ENCODE measurements around the gene CSGALNACT2.
A peak's percentile ranks its signal among the peaks of the same experiment; 100 is the strongest.
"Not testable (repeated sequence)": the region's sequence is repeated elsewhere in the genome, so short reads cannot be mapped to it uniquely, and the experiment has no call there.

CSGALNACT2 gene

DNA sequence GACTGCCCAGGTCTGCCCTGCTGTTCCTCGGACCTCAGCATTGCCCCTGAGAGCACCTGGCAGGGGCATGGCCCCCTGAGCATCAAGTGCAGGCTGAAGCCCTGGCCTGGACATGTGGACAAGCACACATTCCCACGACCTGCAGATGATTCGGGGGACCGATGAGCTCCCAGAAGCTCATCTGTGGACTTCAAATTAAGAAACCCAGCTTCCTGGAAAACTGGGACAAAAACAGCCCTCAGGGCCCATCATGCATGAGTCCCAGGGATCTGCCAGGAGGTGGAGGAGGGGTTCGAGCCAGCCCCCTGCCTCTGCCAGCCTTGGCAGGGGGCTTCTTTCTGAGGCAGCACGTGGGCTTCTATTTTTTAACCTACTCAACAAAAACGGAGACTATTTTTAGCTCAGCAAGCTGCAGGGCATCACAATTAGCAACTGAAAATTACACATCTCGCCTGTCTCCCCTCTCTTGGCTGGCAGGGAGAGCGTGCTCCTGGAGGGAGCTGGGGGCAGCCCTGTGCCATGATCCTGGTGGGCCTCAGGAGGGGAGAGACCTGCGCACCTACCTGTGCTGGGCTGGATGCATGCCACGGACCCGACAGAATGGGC lies 76.8 kb downstream of the CSGALNACT2 start:
- DNase-seq (ENCODE audit: low read depth in 2 of 2): no peak

- no peak for DNase-seq (ENCODE audit: low read depth in 2 of 2)
Measured at GRCh38 chr10:43215758-43216455, 77.7 kb downstream of the CSGALNACT2 start.

DNA sequence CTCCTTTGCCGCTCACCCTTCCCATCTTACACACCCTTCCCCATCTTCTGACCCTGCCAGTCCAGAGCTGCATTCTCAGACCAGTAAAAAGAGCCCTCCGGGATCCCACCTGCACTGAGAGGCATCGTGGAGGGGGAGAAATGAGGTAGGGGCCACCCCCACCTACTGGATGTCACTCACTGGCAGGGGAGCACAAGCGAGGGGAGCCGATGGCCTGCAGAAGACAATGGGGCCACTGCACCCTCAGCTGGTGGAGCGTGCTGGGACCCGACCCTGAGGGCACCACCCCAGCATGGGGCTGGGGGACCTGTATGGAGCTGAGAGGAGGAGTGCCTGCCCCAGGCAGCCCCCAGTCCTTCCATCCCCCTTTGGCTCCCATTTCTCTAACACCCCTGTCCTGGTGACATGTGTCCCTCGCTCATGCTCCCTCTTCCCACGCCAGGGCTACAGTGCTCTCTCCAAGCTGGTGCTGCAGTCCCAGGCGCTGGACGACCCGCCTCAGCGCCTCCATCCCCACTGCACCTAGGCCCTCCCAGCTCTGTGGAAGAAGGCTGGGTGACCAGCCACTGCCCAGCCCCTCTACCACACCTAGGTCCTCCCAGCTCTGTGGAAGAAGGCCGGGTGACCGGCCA lies 78.8 kb downstream of the CSGALNACT2 start:
- DNase-seq (ENCODE audit: low read depth in 2 of 2): no peak

- no peak for DNase-seq (ENCODE audit: low read depth in 2 of 2)
Measured at GRCh38 chr10:43217563-43218205, 79.4 kb downstream of the CSGALNACT2 start.

DNA sequence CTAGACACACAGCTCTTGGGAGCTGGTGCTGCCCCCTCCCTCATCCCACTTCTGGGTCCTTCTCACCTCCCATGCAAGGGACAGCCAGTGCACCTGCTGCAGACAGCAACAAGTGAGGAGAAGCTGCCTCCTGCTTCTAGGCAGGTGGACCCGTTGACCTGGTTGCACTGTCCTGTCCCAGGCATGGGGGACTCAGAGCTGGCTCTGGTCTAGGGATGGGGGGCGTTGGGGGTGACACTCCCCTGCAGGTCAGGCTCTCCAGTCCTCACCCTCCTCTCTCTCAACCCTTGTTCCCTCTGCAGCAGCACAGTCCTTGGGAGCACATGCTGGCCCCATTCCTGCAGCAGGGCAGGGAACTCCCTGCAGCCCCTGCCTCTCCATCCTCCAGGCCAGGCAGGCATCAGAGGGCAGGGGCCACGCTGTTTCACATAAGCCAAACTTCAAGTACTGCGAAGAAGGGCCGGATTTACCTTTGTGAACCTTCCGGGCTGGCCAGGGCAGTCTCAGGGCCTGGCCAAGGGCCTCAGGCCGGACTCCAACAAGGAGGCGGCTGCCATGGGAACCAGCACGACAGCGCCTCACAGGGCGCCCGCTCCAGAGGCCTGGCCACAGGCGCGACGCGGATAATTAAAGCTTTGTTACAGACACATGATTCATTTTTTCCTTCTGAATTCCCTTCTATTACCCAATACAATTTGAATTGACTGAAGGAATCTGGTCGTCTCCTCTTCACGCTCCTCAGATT lies 80.1 kb downstream of the CSGALNACT2 start:
- DNase-seq (ENCODE audit: low read depth in 2 of 2): no peak

DNA sequence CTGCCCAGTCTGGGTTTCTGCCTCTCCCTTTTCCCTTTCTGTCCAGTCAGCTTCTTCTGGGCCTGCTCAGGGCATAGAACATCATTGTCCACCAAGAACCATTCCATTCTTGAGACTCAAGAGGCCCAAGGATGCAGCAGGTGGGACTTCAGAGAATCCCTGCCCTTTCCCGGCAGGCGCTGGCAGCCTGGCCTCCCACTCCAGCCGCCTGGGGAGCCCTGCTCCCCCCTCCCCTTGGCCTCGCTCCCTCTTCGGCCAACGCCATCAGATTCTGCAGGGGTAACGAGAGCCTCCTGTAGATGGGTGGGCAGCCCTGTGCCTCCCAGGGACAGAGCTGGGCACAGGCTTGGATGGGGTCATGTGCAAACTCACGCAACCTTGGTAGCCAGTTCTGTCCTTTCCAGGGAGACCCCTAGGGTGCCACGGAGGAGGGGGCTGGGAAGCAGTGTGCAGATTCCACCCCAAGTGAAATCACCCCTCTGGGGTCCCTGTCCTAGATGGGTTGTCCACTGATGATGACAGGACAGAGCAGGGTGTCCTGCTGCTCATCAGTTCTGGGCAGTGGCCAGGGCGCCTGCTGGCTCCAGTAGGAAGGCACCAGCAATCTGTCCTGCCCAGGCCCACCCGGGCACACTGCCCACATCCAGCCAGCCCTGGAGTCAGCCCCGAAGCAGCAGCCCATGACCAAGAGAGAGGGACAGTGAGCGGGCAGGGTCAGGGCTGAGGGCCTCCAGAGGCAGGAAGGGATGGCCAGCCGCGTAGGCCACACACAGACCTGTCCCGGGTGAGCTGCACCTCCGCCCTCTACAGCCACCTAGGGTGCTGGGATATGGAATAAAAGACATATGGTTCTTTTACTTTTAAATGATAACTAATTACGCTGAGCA lies 80.9 kb downstream of the CSGALNACT2 start:
- no peak for DNase-seq (ENCODE audit: low read depth in 2 of 2)

GRCh38 chr10:43219848-43220247 lies 81.6 kb downstream of the CSGALNACT2 start:
- DNase-seq (ENCODE audit: low read depth in 2 of 2): no peak

GRCh38 chr10:43220251-43220650 lies 82.0 kb downstream of the CSGALNACT2 start:
- DNase-seq (ENCODE audit: low read depth in 2 of 2): not testable (repeated sequence)

DNA sequence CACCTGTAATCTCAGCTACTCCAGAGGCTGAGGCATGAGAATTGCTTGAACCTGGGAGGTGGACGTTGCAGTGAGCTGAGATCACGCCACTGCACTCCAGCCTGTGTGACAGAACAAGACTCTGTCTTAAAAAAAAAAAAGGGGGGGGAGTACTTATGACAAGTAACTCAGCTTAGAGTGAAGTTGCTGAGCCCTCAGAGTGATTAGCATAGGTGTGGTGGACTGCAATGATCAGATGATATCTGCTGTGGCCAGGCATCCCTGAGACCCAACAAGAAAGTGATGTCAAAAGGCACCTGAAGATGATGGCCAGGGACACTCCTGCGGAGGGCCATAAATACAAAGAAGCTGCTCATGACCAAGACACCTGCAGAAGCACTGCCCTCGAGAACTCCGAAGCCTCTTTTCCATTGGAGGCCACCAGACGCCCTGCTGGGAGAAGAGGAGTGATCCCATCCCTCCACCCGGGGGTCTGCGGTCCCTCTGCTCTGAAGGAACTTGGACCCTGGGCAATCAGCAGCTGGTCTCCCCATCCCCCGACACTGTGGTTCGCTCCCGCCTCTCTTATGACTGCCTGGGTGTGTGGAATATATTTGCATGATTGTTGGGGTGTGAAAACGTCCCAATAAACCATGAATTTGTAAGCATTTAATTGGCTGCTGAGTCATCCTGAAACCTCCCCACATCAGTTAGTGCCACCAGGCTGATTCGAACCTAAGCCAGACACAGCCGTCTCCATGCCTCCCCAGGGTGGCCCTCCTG lies 82.6 kb downstream of the CSGALNACT2 start:
- no peak for DNase-seq (ENCODE audit: low read depth in 2 of 2)

DNA sequence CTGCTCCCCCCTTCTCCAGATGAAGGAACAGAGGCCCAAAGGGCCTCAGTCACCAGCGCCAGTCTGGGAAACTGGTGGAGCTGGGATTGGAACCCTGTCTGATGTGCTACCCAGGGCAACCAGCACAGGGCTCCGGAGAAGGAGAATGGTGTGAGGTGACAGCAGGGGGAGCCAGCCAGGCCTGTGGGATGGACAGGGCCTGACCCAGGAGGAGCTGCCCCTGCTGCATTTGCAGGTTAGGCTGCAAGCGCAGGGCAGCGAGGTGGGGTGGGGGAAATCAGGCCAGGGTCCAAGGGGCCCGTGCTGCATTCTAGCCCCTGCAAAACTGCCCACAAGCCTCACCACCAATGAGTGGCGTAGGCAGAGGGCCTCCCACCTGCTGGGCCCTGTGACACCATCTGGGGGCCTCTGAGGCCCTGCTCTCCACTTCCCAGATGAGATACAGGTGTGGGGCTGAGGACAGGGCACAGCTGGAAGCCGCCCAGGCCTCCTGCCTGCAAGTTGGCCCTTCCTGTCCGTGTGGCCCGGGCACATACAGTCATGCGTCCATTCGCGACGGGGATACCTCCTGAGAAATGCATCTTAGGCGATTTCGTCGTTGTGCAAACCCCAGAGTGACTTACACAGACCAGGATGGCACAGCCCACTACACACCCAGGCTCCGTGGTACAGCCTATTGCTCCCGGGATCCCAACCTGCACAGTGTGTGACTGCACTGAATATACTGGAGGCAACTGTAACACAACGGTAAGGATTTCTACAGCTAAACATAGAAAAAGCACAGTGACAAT lies 83.4 kb downstream of the CSGALNACT2 start:
- DNase-seq (ENCODE audit: low read depth in 2 of 2): no peak

GRCh38 chr10:43222210-43222720 lies 84.0 kb downstream of the CSGALNACT2 start:
- DNase-seq (ENCODE audit: low read depth in 2 of 2): no peak

- no peak for DNase-seq (ENCODE audit: low read depth in 2 of 2)
Measured at GRCh38 chr10:43223056-43223455, 84.8 kb downstream of the CSGALNACT2 start.

- no peak for DNase-seq (ENCODE audit: low read depth in 2 of 2)
Measured at GRCh38 chr10:43224321-43224720, 86.1 kb downstream of the CSGALNACT2 start.

- DNase-seq (ENCODE audit: low read depth in 2 of 2): no peak
Measured at GRCh38 chr10:43225004-43225786, 87.0 kb downstream of the CSGALNACT2 start.

GRCh38 chr10:43225787-43226153 lies 87.5 kb downstream of the CSGALNACT2 start:
- peak in 1 of 2 donors; percentile 34 for DNase-seq (ENCODE audit: low read depth in 2 of 2)

- DNase-seq (ENCODE audit: low read depth in 2 of 2): no peak
Measured at GRCh38 chr10:43226441-43226840, 88.2 kb downstream of the CSGALNACT2 start.

DNA sequence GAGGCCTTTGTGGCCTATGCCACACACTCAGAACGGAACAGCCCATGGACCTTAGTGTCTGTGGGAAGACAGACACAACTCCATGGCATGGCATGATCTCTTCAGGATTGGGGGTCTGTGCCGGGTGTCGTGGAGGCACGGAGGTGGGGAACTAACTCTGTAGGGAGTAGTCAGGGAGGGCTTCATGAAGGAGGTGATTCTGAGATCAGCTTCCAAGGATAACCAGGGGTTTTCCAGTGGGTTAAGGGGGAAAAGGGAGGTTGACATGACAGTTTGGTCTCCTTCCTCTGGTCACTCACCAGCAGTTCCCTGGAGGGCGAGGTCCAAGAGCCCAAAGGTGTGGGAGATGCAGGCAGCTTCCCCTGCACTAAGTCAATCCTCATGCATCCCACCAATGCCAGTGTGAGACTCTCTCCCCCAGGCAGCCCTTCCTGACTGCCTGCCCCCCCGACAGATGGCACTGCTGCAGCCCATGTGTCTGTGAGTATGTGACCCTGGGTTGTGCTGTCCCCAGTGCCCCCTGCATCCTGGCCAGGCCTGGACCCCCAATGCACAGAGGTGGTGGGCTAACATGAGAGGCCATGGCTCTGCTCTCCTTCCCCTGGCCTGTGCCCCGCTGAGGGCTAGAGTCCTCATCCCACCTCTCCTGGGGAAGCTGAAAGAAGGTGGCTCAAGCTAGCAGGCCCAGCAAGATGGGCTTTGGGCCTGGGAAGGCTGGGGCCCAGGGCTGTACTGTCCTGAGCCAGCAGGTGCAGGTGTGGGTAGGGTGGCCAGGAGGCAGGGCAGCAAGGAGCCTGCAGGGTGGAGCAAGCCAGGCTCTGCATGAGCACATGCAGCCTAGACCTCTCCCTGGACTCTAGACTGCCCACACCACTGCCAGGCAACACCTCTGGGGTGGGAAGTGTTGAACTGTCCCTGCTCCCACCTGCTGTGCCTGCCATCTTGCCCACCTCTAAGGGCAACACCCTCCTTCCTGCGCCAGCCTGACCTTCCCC lies 88.9 kb downstream of the CSGALNACT2 start:
- DNase-seq (ENCODE audit: low read depth in 2 of 2): no peak
